Activated CD8-positive, alpha-beta memory T cell treated with anti-CD3 and anti-CD28 coated beads, Interleukin-2, amount 10 ng/mL, durations not matched to agents 7 days and 5 days (primary cell): ENCODE data around the gene ANAPC5. TPM values are rescaled to one million over a fixed set of nuclear protein-coding genes. Genes with fewer than 3 reads are reported as not detected.
"Not testable (repeated sequence)": the region's sequence is repeated elsewhere in the genome, so short reads cannot be mapped to it uniquely, and the experiment has no call there.

ENCODE experiments used
- ATAC-seq: fragments of 150-1000 bp; cut with Tn5 transposase; one replicate; pipeline ENCODE4 v1.10.0; 2021; ENCODE audit warnings: moderate library complexity
- CTCF ChIA-PET: fragments of 350-600 bp; sonication (Branson Sonifier 250); formaldehyde crosslinking; loops from one replicate; lab custom pipeline; 2021; ENCODE audit warnings: antibody characterized with exemption; lab: Charles Lee
- DNase-seq: peaks from one replicate; pipeline ENCODE4 v3.0.0-alpha.2; 2020
- H3K27ac Mint-ChIP-seq: one replicate; pipeline ENCODE4 v1.8.0; 2021; ENCODE audit warnings: mild to moderate bottlenecking, mixed read lengths
- H3K27me3 Mint-ChIP-seq: one replicate; pipeline ENCODE4 v1.8.0; 2021; ENCODE audit warnings: mixed read lengths
- H3K36me3 Mint-ChIP-seq: one replicate; pipeline ENCODE4 v1.8.0; 2021; ENCODE audit warnings: mild to moderate bottlenecking, mixed read lengths
- H3K4me1 Mint-ChIP-seq: one replicate; pipeline ENCODE4 v1.8.0; 2021; ENCODE audit warnings: mixed read lengths
- H3K4me3 Mint-ChIP-seq: one replicate; pipeline ENCODE4 v1.8.0; 2021; ENCODE audit warnings: mild to moderate bottlenecking, moderate library complexity, mixed read lengths
- H3K9me3 Mint-ChIP-seq: one replicate; pipeline ENCODE4 v1.8.0; 2022; ENCODE audit warnings: low read depth, mixed read lengths
- total RNA-seq, 2 experiments: library from RNA; stranded (reverse); gene quantifications; one replicate each; pipeline ENCODE4 v1.2.3, GENCODE V29; 2021

ANAPC5 gene
- total RNA-seq, 2 experiments from 2014 or later: 138 to 157 TPM

DNA sequence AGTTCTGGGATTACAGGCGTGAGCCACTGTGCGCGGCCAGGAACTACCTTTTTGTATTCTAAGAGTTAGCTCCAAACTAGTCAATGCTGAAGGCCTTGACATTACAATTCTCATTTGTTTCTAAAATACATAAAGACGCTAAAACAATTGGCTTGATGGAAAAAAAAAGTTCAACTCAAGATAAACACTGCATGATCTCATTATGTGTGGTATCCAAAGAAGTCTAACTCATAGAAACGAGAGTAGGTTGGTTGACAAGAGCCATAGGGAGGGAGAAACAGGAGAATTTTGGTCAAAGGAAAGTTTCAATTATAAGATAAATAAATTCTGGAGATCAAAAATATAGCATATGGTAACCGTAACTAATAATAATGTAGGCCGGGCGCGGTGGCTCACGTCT is 27.7 kb upstream of the ANAPC5 start:
- Mint-ChIP-seq H3K4me1 (no peaks in the 10 kb centered on the region), H3K27ac (no peak overlapping the region), H3K9me3 (no peaks in the 10 kb centered on the region), H3K36me3 (no peaks in the 10 kb centered on the region), H3K27me3 (peaks cover 6% of the 10 kb centered on the region), H3K4me3 (no peak overlapping the region)
- CTCF ChIA-PET: no interaction called here
- no peak for ATAC-seq
- no peak for DNase-seq

DNA sequence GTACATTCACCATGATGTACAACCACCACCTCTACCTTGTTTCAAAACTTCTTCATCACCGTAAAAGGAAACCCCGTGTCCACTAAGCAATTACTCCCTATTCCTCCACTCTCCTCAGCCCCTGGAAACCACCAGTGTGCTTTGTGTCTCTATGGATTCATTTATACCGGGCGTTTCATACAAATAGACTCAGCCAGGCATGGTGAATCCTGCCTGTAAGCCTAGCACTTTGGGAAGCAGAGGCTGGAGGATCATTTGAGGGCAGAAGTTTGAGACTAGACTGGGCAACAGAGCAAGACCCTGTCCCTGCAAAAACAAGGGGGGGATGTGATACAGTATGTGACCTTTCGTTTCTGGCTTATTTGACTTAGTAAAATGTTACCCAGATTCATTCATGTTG is 26.5 kb upstream of the ANAPC5 start:
- Mint-ChIP-seq H3K4me3 (no peak overlapping the region), H3K27ac (no peak overlapping the region), H3K27me3 (peaks cover 6% of the 10 kb centered on the region), H3K36me3 (no peaks in the 10 kb centered on the region), H3K9me3 (no peaks in the 10 kb centered on the region), H3K4me1 (no peaks in the 10 kb centered on the region)
- CTCF ChIA-PET: no interaction called here
- DNase-seq (no peak), ATAC-seq (no peak)

DNA sequence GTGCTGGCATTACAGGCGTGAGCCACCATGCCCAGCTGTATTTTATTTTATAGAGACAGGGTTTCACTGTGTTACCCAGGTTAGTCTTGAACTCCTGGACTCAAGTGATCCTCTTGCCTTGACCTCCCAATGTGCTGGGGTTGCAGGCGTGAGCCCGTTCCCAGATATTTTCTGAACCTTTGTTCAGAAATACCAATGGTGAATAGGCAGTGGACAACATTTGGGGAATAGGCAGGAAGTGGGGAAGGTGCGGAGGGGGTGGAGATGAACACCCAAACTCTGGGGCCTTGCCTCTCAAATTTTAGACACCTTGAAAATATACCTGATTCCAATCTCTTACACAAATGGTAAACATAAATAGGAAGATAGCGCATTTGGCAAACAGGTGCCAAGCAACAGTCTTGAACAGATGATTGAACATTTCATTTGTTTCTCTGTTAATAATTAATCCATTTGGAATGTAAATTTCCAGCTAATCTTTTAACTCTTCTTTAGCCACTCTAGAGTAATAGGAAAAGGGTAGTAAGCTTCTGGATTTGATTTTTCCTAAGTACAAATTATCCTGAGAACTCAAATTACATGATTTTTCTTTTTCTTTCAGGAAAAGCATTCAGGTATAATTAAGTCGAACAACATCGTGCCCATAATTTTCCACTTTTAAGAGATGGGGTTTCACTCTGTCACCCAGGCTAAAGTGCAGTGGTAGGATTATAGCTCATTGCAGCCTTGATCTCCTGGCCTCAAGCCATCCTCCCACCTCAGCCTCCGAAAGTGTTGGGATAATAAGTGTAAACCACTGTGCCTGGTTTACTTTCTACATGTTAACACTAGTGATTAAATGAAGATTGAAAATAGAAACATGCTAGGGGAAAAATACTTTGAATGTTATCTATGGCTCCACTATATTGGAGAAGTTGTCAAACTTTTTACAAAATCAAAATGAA is 24.8 kb upstream of the ANAPC5 start:
- CTCF ChIA-PET: no interaction called here
- DNase-seq (no peak), ATAC-seq (no peak)
- Mint-ChIP-seq H3K36me3 (no peaks in the 10 kb centered on the region), H3K4me3 (no peak overlapping the region), H3K27me3 (peaks cover 8% of the 10 kb centered on the region), H3K9me3 (no peaks in the 10 kb centered on the region), H3K4me1 (peaks cover 2% of the 10 kb centered on the region), H3K27ac (no peak overlapping the region)

DNA sequence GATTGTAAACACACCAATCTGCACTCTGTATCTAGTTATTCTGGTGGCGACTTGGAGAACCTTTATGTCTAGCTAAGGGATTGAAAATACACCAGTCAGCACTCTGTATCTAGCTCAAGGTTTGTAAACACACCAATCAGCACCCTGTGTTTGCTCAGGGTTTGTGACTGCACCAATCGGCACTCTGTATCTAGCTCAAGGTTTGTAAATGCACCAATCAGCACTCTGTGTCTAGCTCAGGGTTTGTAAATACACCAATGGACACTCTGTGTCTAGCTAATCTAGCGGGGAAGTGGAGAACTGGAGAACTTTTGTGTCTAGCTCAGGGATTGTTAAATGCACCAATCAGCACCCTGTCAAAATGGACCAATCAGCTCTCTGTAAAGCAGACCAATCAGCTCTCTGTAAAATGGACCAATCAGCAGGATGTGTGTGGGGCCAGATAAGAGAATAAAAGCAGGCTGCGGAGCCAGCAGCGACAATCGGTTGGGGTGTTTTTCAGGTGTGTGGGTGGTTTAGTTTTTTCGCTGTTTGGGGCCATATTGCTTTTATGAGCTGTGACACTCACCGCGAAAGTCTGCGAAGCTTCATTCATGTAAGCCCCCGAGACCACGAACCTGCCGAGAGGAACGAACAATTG is 22.9 kb upstream of the ANAPC5 start:
- CTCF ChIA-PET: interaction anchor here (1.2 kb wide), 1 partner anchor 34 kb away, joined by 3 read pairs; no protein-coding TSS in a partner anchor
- H3K27me3 Mint-ChIP-seq, DNase-seq, H3K4me3 Mint-ChIP-seq, ATAC-seq, H3K9me3 Mint-ChIP-seq, H3K36me3 Mint-ChIP-seq, H3K27ac Mint-ChIP-seq, H3K4me1 Mint-ChIP-seq: not testable (repeated sequence)

DNA sequence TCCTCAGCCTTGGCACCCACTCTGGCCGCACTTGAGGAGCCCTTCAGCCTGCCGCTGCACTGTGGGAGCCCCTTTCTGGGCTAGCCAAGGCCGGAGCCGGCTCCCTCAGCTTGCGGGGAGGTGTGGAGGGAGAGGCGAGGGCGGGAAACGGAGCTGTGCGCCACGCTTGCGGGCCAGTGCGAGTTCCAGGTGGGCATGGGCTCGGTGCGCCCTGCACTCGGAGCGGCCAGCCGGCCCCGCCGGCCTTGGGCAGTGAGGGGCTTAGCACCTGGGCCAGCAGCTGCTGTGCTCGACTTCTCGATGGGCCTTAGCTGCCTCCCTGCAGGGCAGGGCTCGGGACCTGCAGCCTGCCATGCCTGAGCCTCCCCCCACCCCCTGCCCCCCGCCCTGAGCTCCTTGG is 22.1 kb upstream of the ANAPC5 start:
- ATAC-seq, DNase-seq, H3K4me3 Mint-ChIP-seq, H3K27me3 Mint-ChIP-seq, H3K36me3 Mint-ChIP-seq, H3K27ac Mint-ChIP-seq, H3K4me1 Mint-ChIP-seq, H3K9me3 Mint-ChIP-seq: not testable (repeated sequence)
- CTCF ChIA-PET: interaction anchor here (0.5 to 1.2 kb wide), 2 partner anchors 35 to 1199 kb away, joined by 3 read pairs; no protein-coding TSS in a partner anchor

DNA sequence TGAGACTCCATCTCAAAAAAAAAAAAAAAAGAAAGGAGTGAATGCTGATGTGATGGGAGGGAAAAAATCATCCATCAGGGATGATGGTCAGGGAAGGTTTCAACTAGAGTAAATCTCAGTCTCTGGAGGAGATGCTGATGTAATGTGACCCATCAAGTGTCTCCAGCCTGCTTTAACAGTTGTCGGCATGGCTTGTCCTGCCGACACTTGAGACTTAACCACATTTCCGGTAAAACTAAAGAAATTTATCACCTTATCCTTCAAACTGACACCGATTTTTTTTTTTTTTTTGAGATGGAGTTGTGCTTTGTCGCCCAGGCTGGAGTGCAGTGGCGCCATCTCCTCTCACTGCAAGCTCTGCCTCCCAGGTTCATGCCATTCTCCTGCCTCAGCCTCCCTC is 21.5 kb upstream of the ANAPC5 start:
- Mint-ChIP-seq H3K4me3 (no peak overlapping the region), H3K27ac (no peak overlapping the region), H3K4me1 (peaks cover 2% of the 10 kb centered on the region), H3K9me3 (no peaks in the 10 kb centered on the region), H3K27me3 (peaks cover 6% of the 10 kb centered on the region), H3K36me3 (no peaks in the 10 kb centered on the region)
- no peak for DNase-seq
- ATAC-seq: peak; percentile 20
- CTCF ChIA-PET: interaction anchor here (0.5 to 1.2 kb wide), 2 partner anchors 36 to 1199 kb away, joined by 3 read pairs; no protein-coding TSS in a partner anchor

DNA sequence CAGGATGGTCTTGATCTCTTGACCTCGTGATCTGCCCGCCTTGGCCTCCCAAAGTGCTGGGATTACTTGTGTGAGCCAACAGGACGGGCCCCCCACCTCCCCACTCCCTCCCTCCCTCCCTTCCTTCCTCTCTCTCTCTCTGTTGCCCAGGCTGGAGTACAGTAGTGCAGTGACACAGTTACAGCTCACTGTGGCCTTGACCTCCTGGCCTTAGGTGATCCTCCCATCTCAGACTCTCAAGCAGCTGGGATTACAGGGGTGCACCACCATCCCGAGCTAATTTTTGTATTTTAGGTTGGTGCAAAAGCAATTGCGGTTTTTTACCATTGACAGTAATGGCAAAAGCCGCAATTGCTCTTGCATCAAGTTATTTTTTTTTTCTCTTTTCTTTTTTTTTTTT is 19.2 kb upstream of the ANAPC5 start:
- Mint-ChIP-seq H3K4me1 (peaks cover 2% of the 10 kb centered on the region), H3K36me3 (no peaks in the 10 kb centered on the region), H3K4me3 (no peak overlapping the region), H3K27me3 (peaks cover 2% of the 10 kb centered on the region), H3K27ac (no peak overlapping the region), H3K9me3 (no peaks in the 10 kb centered on the region)
- CTCF ChIA-PET: interaction anchor here (1.2 kb wide), 1 partner anchor 20 kb away, joined by 5 read pairs; no protein-coding TSS in a partner anchor
- DNase-seq (no peak), ATAC-seq (no peak)

DNA sequence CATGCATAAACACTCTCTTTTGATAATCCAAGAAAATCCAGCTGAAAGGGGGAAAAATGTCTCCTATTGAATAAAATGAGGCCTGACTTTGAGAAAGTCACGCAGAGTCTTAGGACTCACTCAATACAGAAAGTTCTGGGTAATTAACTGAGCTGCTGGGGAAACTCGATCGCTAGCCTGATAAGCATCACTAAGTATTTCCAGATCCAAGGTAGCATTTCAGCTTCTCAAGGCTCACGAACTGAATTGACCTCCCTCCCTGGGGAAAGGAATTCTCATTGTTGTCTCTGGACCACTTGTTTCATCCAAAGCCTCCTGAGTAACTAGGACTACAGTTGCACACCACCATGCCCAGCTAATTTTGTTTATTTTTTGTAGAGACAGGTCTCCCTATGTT is 13.8 kb upstream of the ANAPC5 start:
- ATAC-seq (no peak), DNase-seq (no peak)
- Mint-ChIP-seq H3K4me1 (peaks cover 12% of the 10 kb centered on the region), H3K27ac (no peak overlapping the region), H3K4me3 (no peak overlapping the region), H3K36me3 (no peaks in the 10 kb centered on the region), H3K9me3 (no peaks in the 10 kb centered on the region), H3K27me3 (peaks cover 24% of the 10 kb centered on the region)
- CTCF ChIA-PET: no interaction called here

DNA sequence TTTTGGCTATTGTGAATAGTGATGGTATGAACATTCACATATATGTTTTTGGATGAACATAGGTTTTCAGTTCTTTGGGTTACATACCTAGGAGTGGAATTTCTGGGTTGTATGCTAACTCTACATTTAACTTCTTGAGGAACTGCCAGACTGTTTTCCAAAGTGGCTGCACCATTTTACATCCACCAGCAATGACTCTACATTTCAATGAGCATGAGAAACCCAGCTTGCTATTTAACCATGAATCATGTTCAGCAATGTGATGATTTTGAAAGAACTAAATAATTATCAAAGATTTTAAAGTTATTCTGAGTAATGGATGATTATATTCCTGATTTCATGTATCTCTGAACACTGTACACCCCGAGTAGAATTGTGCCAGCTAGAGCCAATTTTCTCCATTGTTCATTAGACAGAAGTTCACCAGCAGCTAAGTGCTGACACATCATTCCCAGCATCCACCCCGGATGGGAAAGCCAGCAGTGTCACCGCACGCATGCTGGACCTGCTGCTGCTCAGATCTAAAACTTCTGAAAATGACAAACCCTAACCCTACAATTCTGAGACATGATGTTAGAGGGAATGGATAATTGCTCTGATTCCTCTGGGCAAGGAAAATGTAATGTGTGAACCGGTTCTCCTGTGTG is 13.3 kb upstream of the ANAPC5 start:
- no peaks in the 10 kb centered on the region for H3K9me3 Mint-ChIP-seq
- H3K27ac Mint-ChIP-seq: no peak overlapping the region
- CTCF ChIA-PET: interaction anchor here (0.9 to 1.6 kb wide), 2 partner anchors 11 to 19 kb away, joined by 3 to 4 read pairs; no protein-coding TSS in a partner anchor
- DNase-seq (no peak), ATAC-seq (no peak)
- H3K4me3 Mint-ChIP-seq: no peak overlapping the region
- peaks cover 12% of the 10 kb centered on the region for H3K4me1 Mint-ChIP-seq
- no peaks in the 10 kb centered on the region for H3K36me3 Mint-ChIP-seq
- peaks cover 24% of the 10 kb centered on the region for H3K27me3 Mint-ChIP-seq

DNA sequence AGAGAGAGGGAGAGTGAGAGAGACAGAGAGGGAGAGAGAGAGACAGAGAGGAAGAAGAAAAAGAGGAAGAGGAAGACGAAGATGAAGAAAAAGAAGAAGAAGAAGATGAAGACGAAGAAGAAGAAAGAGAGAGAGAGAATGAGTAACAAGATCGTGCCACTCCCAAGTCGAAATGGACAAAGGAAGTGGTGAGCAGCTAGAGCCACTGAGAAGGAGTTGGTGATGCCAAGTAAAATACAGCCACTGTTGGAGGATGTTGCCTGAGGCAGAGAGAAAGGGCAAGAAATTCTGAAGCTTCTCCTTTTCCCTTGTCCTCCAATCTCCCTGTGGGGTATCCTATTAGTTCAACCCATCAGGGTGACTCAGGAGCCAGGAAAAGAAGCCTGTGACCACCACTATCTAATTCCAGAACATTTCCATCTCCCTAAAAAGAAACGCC is 12.5 kb upstream of the ANAPC5 start:
- no peak for ATAC-seq
- peaks cover 27% of the 10 kb centered on the region for H3K27me3 Mint-ChIP-seq
- CTCF ChIA-PET: interaction anchor here (0.9 to 1.6 kb wide), 2 partner anchors 10 to 18 kb away, joined by 3 to 4 read pairs; no protein-coding TSS in a partner anchor
- H3K4me3 Mint-ChIP-seq: no peak overlapping the region
- H3K27ac Mint-ChIP-seq: no peak overlapping the region
- peaks cover 12% of the 10 kb centered on the region for H3K4me1 Mint-ChIP-seq
- no peaks in the 10 kb centered on the region for H3K36me3 Mint-ChIP-seq
- DNase-seq: no peak
- H3K9me3 Mint-ChIP-seq: no peaks in the 10 kb centered on the region

DNA sequence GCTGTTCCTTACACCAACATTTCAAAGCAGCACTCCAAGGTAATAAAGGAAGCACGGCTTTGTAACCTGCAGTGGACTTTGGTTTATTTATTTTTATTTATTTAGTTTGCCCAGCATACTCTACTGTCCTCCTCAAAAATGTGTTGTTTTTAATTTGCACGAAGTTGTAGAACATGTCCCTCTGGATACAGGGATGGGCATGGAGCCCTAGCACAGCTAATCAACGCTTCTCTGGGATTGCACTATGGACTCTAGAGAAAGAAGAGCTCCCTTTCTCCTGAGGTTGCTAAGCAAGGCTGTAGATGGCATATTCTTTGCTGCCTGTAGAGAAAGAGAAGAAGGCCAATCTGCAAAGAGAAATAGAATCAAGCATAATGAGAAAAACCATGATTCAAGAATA is 5.9 kb upstream of the ANAPC5 start:
- DNase-seq (no peak), ATAC-seq (no peak)
- CTCF ChIA-PET: interaction anchor here (1.6 kb wide), 1 partner anchor 23 kb away, joined by 7 read pairs; no protein-coding TSS in a partner anchor
- H3K36me3 Mint-ChIP-seq: no peaks in the 10 kb centered on the region
- H3K27me3 Mint-ChIP-seq: peaks cover 6% of the 10 kb centered on the region
- H3K4me3 Mint-ChIP-seq: no peak overlapping the region
- no peak overlapping the region for H3K27ac Mint-ChIP-seq
- no peaks in the 10 kb centered on the region for H3K9me3 Mint-ChIP-seq
- H3K4me1 Mint-ChIP-seq: peaks cover 5% of the 10 kb centered on the region

DNA sequence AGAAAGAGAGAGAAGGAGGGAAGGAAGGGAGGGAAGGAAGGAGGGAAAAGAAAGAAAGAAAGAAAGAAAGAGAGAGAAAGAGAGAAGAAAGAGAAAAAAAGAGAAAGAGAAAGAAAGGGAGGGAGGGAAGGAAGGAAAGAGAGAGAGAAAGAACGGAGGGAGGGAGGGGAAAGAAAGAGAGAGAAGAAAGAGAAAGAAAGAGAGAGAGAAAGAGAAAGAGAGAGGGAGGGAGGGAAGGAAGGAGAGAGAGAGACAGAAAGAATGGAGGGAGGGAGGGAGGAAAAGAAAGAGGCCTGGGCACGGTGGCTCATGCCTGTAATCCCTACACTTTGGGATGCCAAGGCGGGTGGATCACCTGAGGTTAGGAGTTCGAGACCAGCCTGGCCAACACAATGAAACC is 5.1 kb upstream of the ANAPC5 start:
- no peak overlapping the region for H3K27ac Mint-ChIP-seq

DNA sequence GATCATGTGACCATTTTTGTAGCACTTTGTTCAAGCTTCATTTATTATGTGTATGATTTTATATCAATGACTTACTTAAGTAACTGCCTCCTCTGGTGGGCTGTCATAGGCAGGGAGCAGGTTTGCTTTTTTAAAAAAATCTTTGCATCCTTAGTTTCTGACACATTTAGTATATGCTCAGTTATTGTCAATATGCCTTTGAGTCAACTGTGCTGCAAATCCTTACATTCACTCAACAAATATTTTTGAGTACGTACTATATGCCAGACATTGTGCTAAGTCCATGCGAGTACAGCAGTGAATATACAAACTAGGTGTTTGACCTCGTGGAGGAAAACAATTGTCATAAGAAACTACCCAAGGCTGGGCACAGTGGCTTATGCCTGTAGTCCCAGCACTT is 4.4 kb upstream of the ANAPC5 start:
- CTCF ChIA-PET: interaction anchor here (0.8 to 1.0 kb wide), 2 partner anchors 17 to 36 kb away, joined by 3 read pairs; no protein-coding TSS in a partner anchor
- Mint-ChIP-seq H3K27me3 (peaks cover 9% of the 10 kb centered on the region), H3K27ac (no peak overlapping the region), H3K4me3 (no peak overlapping the region), H3K9me3 (no peaks in the 10 kb centered on the region), H3K4me1 (peaks cover 14% of the 10 kb centered on the region), H3K36me3 (peaks cover 6% of the 10 kb centered on the region)
- ATAC-seq (no peak), DNase-seq (no peak)

More for the DNA sequence above, 5.1 kb upstream of the ANAPC5 start:
- Mint-ChIP-seq H3K36me3 (peaks cover 2% of the 10 kb centered on the region), H3K27me3 (peaks cover 8% of the 10 kb centered on the region), H3K4me3 (no peak overlapping the region), H3K4me1 (peaks cover 11% of the 10 kb centered on the region), H3K9me3 (no peaks in the 10 kb centered on the region)
- no peak for DNase-seq
- CTCF ChIA-PET: no interaction called here
- ATAC-seq: no peak
